HuH-7.5 (cell line): Measurements from ENCODE around the gene CDH8.
"Not testable (repeated sequence)": the region's sequence is repeated elsewhere in the genome, so short reads cannot be mapped to it uniquely, and the experiment has no call there.

Experiments
- DNase-seq: peaks from one replicate; pipeline ENCODE4 v3.0.0; 2011; ENCODE audit warnings: low spot score

CDH8 gene

DNA sequence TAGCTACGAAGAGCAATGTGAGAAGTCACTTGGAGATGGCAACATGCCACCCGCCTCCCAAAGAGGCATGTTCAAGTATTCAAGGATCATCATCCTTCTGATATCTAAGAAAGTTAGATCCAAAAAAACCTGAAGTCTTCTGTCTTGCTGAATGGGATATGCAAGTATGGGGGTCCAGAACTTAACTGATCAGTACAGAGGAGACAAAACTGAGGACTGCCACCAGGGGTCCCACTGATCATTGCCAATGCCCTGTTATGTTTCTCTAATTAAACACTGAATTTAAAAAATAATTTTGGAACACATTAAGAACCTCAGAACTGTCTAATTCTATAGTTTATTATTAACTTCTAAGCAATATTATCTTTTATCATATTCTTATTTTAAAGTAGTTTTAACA, 99.7 kb downstream of the CDH8 start:
- DNase-seq, result no peak

DNA sequence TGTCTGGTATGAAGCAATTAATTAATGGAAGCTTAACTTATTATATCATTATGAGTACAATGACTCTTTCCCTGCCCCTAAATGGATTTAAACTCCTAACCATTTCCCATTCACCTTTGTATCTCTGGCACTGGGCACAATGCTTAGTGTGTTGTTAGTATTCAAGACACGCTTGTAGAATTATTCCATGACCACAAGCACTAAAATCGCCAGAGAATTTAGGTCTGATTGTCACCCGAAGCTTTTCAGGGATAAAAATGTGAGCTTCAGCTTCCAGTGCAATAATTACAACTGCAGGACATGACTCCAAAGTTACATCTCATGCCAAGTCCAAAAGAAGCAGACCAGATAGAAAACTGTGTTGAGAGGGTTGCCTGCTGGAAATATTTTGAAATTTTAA, 101.6 kb downstream of the CDH8 start:
- DNase-seq, result no peak

DNA sequence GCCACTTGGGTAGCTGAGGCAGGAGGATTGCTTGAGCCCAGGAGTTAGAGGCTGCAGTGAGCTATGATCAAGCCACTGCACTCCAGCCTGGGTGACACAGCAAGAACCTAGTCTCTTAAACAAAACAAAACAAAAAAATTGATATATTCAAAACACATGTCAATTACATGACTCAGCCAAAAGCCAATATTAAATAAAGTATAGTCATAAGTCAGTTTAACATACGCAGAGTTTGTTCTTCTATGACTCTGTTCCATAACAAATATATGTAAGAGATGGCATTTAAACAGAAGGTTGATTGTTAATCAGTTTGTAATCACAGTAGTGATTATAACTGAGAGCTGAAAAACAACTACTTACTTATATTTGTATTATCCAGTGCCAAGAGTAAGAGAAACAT, 106.5 kb downstream of the CDH8 start:
- no peak for DNase-seq

GRCh38 chr16:61926766-61927165, 109.5 kb downstream of the CDH8 start:
- DNase-seq, result no peak

GRCh38 chr16:61923629-61924028, 112.6 kb downstream of the CDH8 start:
- no peak for DNase-seq

DNA sequence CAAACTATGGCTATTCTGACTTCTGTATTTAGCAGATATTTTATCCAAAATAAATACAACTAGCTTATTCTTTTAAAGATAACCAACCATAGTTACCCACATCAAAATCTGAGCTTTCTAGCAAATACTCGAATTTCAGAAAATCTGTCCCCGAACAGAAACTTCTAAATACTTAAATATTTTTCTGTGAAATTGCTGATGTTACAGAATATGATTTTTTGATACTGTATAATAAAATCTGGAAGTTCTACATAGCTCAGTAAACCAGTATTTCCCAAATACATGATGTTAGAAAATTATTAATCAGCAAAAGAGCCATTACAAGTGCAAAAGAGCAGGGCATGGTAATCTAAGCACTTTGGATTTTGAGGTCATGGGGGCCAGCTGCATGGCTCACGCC, 114.9 kb downstream of the CDH8 start:
- DNase-seq, result no peak

DNA sequence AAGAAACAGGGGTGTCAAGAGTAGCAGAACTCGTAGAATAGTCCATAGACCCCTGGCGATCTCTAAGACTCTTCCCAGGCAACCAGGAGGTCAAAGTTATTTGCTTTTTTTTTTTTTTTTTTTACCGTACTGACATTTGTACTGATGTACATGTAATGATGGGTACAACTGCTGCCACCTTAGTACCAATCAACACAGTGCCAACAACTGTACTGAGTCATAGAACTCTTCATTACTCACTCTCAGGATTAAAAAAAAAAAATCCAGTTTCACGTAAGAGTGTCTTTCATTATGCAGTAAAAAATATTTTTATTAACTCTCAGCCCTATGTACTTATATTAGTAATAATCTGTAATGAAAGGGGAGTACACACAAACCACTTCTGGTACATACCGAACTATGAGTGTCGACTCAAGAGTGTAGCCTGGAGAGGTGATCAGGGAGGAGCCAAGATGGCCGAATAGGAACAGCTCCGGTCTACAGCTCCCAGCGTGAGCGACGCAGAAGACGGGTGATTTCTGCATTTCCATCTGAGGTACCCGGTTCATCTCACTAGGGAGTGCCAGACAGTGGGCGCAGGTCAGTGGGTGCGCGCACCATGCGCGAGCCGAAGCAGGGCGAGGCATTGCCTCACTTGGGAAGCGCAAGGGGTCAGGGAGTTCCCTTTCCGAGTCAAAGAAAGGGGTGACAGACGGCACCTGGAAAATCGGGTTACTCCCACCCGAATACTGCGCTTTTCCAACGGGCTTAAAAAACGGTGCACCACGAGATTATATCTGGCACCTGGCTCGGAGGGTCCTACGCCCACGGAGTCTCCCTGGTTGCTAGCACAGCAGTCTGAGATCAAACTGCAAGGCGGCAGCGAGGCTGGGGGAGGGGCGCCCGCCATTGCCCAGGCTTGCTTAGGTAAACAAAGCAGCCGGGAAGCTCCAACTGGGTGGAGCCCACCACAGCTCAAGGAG, 118.1 kb downstream of the CDH8 start:
- DNase-seq, result not testable (repeated sequence)

- DNase-seq, result no peak
Measured at GRCh38 chr16:61915569-61915968, 120.7 kb downstream of the CDH8 start.

- DNase-seq, result no peak
Measured at GRCh38 chr16:61909074-61909473, 127.2 kb downstream of the CDH8 start.

GRCh38 chr16:61908426-61908825, 127.8 kb downstream of the CDH8 start:
- DNase-seq, result no peak

DNA sequence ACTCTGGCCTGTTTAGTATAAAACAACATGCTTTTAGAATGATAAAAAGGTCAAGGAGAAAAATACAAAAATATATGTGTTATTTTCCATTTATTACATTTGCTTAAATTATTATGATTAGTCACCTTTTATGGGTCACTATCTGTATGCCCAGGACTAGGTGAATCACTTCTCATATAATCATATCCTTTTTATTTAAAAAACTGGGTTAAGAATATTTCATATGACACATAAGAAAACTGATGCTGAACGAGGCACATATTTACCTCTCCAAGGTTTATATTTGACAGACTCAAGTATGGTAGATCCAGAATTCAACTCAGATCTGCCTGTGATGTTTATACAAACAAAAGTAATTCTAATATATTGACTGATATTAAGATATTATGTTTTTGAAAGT, 134.5 kb downstream of the CDH8 start:
- DNase-seq, result no peak

- no peak for DNase-seq
Measured at GRCh38 chr16:61900482-61900881, 135.8 kb downstream of the CDH8 start.

- DNase-seq, result no peak
Measured at GRCh38 chr16:61897657-61898056, 138.6 kb downstream of the CDH8 start.

- no peak for DNase-seq
Measured at GRCh38 chr16:61892531-61892930, 143.7 kb downstream of the CDH8 start.

DNA sequence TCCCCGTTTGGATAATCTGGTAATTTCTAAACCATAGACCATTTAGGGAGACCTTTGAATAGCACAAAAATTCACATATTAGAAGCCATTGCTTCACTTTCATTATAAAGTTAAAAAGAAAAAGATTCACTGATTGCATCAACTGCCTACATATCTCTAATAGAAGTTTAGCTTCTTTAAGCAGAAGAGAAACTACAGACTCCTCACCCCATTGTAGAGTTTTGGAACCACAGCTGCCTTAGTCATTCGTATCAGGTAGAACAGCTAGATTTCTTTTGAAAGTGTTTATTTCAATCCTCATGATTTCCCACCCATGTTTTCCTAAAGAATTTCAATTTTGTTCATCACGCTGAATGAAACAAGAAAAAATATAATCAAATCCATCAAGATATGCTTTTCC, 144.8 kb downstream of the CDH8 start:
- no peak for DNase-seq

DNA sequence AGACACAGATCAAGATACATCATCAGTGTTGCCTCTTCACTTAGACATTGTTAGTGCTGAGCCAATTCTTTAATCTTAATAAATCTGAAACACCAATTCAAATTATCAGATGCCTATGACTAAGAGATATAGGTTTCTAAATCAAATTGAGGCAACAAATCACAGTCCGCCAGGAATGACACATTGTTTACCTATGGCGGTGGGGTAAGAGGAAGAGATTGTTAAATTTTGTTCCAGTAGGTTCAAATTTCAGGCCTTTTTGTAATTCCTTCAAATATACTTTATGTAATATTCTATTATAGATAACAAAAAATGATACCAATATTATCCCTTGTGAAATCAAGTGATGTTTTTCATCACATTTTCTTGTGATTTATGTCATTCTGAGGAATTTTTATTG, 145.9 kb downstream of the CDH8 start:
- DNase-seq, result no peak

DNA sequence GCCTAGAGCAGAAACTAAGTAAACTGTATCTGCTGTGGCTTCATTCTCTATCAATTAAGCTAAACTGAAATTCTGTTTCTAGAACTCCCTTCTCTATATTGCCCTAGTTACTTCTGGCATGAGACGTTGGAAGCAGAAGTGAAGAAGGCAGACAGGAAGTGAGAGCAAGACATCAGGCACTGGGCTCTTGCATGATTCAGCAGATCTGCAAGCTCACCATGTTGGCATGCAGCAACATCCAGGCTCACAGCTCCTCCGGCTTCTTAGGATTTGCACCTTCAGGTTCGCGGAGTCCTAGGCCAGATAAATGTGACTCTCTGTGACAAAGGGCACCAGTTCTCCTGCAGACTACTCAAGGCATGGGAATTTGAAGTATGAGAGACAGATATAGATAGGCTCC, 148.3 kb downstream of the CDH8 start:
- no peak for DNase-seq

DNA sequence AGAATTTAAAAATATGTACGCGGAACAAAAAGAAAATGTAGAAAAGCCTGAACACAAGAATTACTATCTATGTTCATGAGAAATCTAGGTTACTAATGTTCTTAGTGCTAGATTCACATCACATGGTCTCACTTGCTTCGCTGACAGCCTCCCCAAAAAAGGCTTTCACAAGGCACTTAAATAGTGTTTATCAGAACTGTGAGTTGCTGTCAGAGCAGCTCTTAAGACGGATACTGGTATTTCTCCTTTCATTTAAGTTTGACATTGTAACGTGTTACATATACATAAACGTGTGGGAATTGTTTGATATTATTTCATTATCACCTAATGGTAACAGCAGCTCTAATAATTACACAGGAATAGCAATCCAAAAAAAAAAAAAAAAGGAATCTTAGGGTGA, 150.9 kb downstream of the CDH8 start:
- DNase-seq, result no peak

- no peak for DNase-seq
Measured at GRCh38 chr16:61879306-61879705, 156.9 kb downstream of the CDH8 start.

DNA sequence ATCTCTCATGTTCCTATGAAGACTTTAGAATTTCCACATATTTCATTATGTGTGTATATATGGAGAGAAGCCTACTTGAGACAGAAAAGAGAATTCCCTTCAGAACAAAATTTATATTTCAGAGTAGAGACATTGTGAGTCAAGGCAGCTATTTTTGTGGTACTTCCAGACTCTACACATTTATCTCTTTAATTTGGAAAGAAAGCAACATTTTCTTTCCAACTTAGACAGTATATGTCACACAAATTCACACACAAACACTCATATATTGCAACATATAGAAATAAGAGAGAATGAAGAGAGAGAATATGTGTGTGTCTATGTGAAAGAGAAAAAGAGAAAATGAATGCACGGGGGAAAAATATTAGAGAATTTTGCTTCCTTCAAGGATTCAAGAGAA, 158.8 kb downstream of the CDH8 start:
- no peak for DNase-seq

DNA sequence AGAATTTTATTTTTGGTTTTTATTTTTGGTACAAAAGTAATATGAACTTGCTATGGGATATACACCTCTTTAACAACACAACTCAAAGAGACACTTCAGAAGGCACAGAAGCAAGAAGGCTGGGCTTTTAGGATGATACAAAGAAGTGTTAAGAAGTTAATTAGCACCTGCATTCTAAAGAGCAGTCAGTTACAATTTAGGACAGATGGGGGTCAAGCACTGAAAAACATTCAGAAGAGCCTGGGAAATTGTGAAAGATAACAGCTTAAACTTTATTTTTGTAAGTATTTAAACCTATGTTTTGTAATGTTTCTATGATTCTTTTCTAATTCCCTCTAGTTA, 163.5 kb downstream of the CDH8 start:
- no peak for DNase-seq

- no peak for DNase-seq
Measured at GRCh38 chr16:61871837-61872777, 164.1 kb downstream of the CDH8 start.
